HepG2 (cell line): ENCODE data around the gene FBP1.

Experiments
- HOXA7 ChIP-seq: sonication (generic); formaldehyde crosslinking; IDR thresholded peaks from 2 replicates; pipeline ENCODE4 v1.8.1; 2022; ENCODE audit warnings: mild to moderate bottlenecking, missing genetic modification reagents, moderate library complexity
- JUND ChIP-seq: sonication (generic); formaldehyde crosslinking; IDR thresholded peaks from 2 replicates; pipeline ENCODE4 v1.8.0; 2022; ENCODE audit warnings: mild to moderate bottlenecking, missing genetic modification reagents
- KLF11 ChIP-seq: IDR thresholded peaks from 2 replicates; pipeline ENCODE4 v1.6.1; 2016; ENCODE audit warnings: missing compliant biosample characterization
- MZF1 ChIP-seq: sonication (generic); formaldehyde crosslinking; IDR thresholded peaks from 2 replicates; pipeline ENCODE4 v1.8.1; 2023; ENCODE audit warnings: mild to moderate bottlenecking, missing genetic modification reagents, borderline replicate concordance
- POLR2A ChIP-seq, 2 experiments: IDR thresholded peaks; 2 replicates each; pipeline ENCODE4 v1.6.1; 2011; ENCODE audit warnings: low read depth in 2 of 2, low read length in 2 of 2, mild to moderate bottlenecking in 1 of 2, moderate library complexity in 1 of 2; ENCODE audit not compliant: insufficient read depth in 1 of 2
- SP1 ChIP-seq, 2 experiments: fragments of 450-650 bp in 1 of 2; sonication (generic) in 1 of 2; formaldehyde crosslinking in 1 of 2; IDR thresholded peaks; 2 replicates each; pipeline versions ENCODE4 v1.4.0 to v1.6.1; 2016 to 2020; ENCODE audit warnings: missing genetic modification reagents in 1 of 2
- SRSF1 ChIP-seq: fragments of 200-400 bp; formaldehyde crosslinking; optimal IDR thresholded peaks from 2 replicates; pipeline ENCODE3; 2017; ENCODE audit warnings: mild to moderate bottlenecking, low read depth, low read length, moderate library complexity
- ZNF335 ChIP-seq: sonication (generic); formaldehyde crosslinking; IDR thresholded peaks from 2 replicates; pipeline ENCODE4 v1.4.0; 2020; ENCODE audit warnings: missing genetic modification reagents
- ZNF496 ChIP-seq: sonication (generic); formaldehyde crosslinking; IDR thresholded peaks from 2 replicates; pipeline ENCODE4 v1.8.1; 2023; ENCODE audit warnings: mild to moderate bottlenecking, moderate library complexity, missing genetic modification reagents; ENCODE audit not compliant: insufficient replicate concordance
- ZNF501 ChIP-seq: sonication (generic); formaldehyde crosslinking; IDR thresholded peaks from 2 replicates; pipeline ENCODE4 v1.5.1; 2020; ENCODE audit warnings: mild to moderate bottlenecking, moderate library complexity, missing genetic modification reagents
- ZNF883 ChIP-seq: sonication (generic); formaldehyde crosslinking; IDR thresholded peaks from 2 replicates; pipeline ENCODE4 v1.5.1; 2020; ENCODE audit warnings: mild to moderate bottlenecking, missing genetic modification reagents; ENCODE audit errors: not compliant biosample characterization
- TF ChIP-seq, protein P1 (sequence below): sonication (generic); formaldehyde crosslinking; IDR thresholded peaks from 2 replicates; pipeline ENCODE4 v1.5.1; 2020; ENCODE audit warnings: missing genetic modification reagents, mild to moderate bottlenecking, borderline replicate concordance
- TF ChIP-seq, protein P2 (sequence below): sonication (generic); formaldehyde crosslinking; IDR thresholded peaks from 2 replicates; pipeline ENCODE4 v1.5.0; 2020; ENCODE audit warnings: mild to moderate bottlenecking, missing genetic modification reagents, moderate library complexity

DNA sequence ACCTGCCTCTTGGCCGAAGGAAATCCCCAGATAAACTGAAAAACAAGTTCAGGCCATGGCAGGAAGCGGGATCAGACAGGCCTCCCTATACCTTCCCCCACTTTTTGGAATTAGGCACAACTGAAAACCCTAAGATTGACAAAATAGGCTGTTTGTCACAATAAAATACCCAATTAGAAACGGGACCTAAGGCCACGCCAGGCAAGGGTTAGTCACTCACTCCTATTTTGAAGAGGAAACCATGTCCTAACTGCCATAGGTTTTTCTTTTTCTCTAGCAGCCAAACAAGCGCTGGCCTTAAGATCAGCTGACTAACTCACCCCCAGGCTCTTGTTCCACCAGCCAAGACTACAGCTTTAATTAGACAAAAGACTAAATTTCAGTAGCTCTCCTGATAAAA, 57.6 kb downstream of the FBP1 start:
- TF ChIP-seq KLF11 (no peak), MZF1 (CRISPR knock-in tag) (no peak), ZNF496 (CRISPR knock-in tag) (no peak), SP1 (IDR thresholded peaks at IDR 0.05) (no peak), SP1 (CRISPR knock-in tag; IDR thresholded peaks at IDR 0.05) (no peak), HOXA7 (CRISPR knock-in tag) (no peak), ZNF883 (CRISPR knock-in tag) (no peak), ZNF501 (CRISPR knock-in tag) (no peak), ZNF335 (CRISPR knock-in tag) (no peak), POLR2A (IDR thresholded peaks at IDR 0.05; ENCODE audit: insufficient read depth in 1 of 2, low read depth in 2 of 2, low read length in 2 of 2) (no peak), JUND (CRISPR knock-in tag) (no peak), SRSF1 (no peak)
- TF ChIP-seq, protein P1, sequence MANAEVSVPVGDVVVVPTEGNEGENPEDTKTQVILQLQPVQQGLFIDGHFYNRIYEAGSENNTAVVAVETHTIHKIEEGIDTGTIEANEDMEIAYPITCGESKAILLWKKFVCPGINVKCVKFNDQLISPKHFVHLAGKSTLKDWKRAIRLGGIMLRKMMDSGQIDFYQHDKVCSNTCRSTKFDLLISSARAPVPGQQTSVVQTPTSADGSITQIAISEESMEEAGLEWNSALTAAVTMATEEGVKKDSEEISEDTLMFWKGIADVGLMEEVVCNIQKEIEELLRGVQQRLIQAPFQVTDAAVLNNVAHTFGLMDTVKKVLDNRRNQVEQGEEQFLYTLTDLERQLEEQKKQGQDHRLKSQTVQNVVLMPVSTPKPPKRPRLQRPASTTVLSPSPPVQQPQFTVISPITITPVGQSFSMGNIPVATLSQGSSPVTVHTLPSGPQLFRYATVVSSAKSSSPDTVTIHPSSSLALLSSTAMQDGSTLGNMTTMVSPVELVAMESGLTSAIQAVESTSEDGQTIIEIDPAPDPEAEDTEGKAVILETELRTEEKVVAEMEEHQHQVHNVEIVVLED = no peak
- TF ChIP-seq, protein P2, sequence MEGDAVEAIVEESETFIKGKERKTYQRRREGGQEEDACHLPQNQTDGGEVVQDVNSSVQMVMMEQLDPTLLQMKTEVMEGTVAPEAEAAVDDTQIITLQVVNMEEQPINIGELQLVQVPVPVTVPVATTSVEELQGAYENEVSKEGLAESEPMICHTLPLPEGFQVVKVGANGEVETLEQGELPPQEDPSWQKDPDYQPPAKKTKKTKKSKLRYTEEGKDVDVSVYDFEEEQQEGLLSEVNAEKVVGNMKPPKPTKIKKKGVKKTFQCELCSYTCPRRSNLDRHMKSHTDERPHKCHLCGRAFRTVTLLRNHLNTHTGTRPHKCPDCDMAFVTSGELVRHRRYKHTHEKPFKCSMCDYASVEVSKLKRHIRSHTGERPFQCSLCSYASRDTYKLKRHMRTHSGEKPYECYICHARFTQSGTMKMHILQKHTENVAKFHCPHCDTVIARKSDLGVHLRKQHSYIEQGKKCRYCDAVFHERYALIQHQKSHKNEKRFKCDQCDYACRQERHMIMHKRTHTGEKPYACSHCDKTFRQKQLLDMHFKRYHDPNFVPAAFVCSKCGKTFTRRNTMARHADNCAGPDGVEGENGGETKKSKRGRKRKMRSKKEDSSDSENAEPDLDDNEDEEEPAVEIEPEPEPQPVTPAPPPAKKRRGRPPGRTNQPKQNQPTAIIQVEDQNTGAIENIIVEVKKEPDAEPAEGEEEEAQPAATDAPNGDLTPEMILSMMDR = no peak
